ENCODE measurements around the gene ZBP1.
A peak's percentile ranks its signal among the peaks of the same experiment; 100 is the strongest.

The ZBP1 gene

GRCh38 chr20:57663241-57663640, 43.0 kb upstream of the ZBP1 start:
- Histone ChIP-seq H4K8ac (ENCODE audit: low read depth, low read length) (no peak overlapping the region), H3K56ac (ENCODE audit: low read length) (no peak overlapping the region), H2BK120ac (ENCODE audit: low read depth, low read length) (no peak overlapping the region), H4K5ac (ENCODE audit: low read length) (no peak overlapping the region), H3K4me2 (ENCODE audit: low read length) (no peak overlapping the region), H3K4me3 (ENCODE audit: low read length) (no peak overlapping the region), H3K27me3 (ENCODE audit: insufficient read depth, low read length, poor library complexity) (no peaks in the 10 kb centered on the region), H3K27ac (ENCODE audit: low read depth, low read length) (no peak overlapping the region), H3K4me1 (ENCODE audit: control insufficient read depth, low read depth, low read length) (no peaks in the 10 kb centered on the region), H3K79me1 (ENCODE audit: low read length) (peaks cover 51% of the 10 kb centered on the region), H2BK15ac (replicated peaks; ENCODE audit: low read depth) (no peak overlapping the region), H3K79me2 (ENCODE audit: control insufficient read depth, insufficient read depth, low read length) (peaks cover 91% of the 10 kb centered on the region), H3K18ac (ENCODE audit: low read length) (no peak overlapping the region), H3K23ac (ENCODE audit: low read length) (no peak overlapping the region), H2AK5ac (ENCODE audit: low read length) (no peak overlapping the region), H3K9ac (ENCODE audit: low read length) (no peak overlapping the region), H2BK5ac (ENCODE audit: low read length) (no peak overlapping the region), H3K4ac (ENCODE audit: low read depth, low read length) (no peak overlapping the region), H3K36me3 (ENCODE audit: control insufficient read depth, insufficient read depth, low read length) (peaks cover 7% of the 10 kb centered on the region)
- WGBS (ENCODE audit: extremely low coverage, insufficient coverage, low lambda C conversion rate), result no CpG with 5 or more reads among the region's 9 CpGs
- DNase-seq, result no peak

GRCh38 chr20:57662456-57663240, 42.4 kb upstream of the ZBP1 start:
- no CpG with 5 or more reads among the region's 21 CpGs for WGBS (ENCODE audit: extremely low coverage, insufficient coverage, low lambda C conversion rate)
- Histone ChIP-seq H4K8ac (ENCODE audit: low read depth, low read length) (no peak overlapping the region), H3K79me1 (ENCODE audit: low read length) (peaks cover 49% of the 10 kb centered on the region), H3K27ac (ENCODE audit: low read depth, low read length) (no peak overlapping the region), H2BK120ac (ENCODE audit: low read depth, low read length) (no peak overlapping the region), H3K9ac (ENCODE audit: low read length) (no peak overlapping the region), H2BK15ac (replicated peaks; ENCODE audit: low read depth) (no peak overlapping the region), H2AK5ac (ENCODE audit: low read length) (no peak overlapping the region), H3K27me3 (ENCODE audit: insufficient read depth, low read length, poor library complexity) (no peaks in the 10 kb centered on the region), H3K4me2 (ENCODE audit: low read length) (no peak overlapping the region), H3K56ac (ENCODE audit: low read length) (no peak overlapping the region), H3K4me3 (ENCODE audit: low read length) (no peak overlapping the region), H2BK5ac (ENCODE audit: low read length) (no peak overlapping the region), H3K4ac (ENCODE audit: low read depth, low read length) (no peak overlapping the region), H3K36me3 (ENCODE audit: control insufficient read depth, insufficient read depth, low read length) (peaks cover 10% of the 10 kb centered on the region), H3K79me2 (ENCODE audit: control insufficient read depth, insufficient read depth, low read length) (peaks cover 85% of the 10 kb centered on the region), H4K5ac (ENCODE audit: low read length) (no peak overlapping the region), H3K23ac (ENCODE audit: low read length) (no peak overlapping the region), H3K4me1 (ENCODE audit: control insufficient read depth, low read depth, low read length) (no peaks in the 10 kb centered on the region), H3K18ac (ENCODE audit: low read length) (no peak overlapping the region)
- no peak for DNase-seq

- no peaks in the 10 kb centered on the region for H3K27me3 ChIP-seq (ENCODE audit: insufficient read depth, low read length, poor library complexity)
- no CpG with 5 or more reads among the region's 26 CpGs for WGBS (ENCODE audit: extremely low coverage, insufficient coverage, low lambda C conversion rate)
- H3K4me2 ChIP-seq (ENCODE audit: low read length), result no peak overlapping the region
- H3K27ac ChIP-seq (ENCODE audit: low read depth, low read length), result no peak overlapping the region
- H3K4me1 ChIP-seq (ENCODE audit: control insufficient read depth, low read depth, low read length), result no peaks in the 10 kb centered on the region
- peak overlapping the region; percentile 34 for H3K56ac ChIP-seq (ENCODE audit: low read length)
- no peak overlapping the region for H3K23ac ChIP-seq (ENCODE audit: low read length)
- no peak overlapping the region for H2BK15ac ChIP-seq (replicated peaks; ENCODE audit: low read depth)
- no peak overlapping the region for H2BK5ac ChIP-seq (ENCODE audit: low read length)
- no peak overlapping the region for H2BK120ac ChIP-seq (ENCODE audit: low read depth, low read length)
- H4K5ac ChIP-seq (ENCODE audit: low read length), result no peak overlapping the region
- peaks cover 15% of the 10 kb centered on the region for H3K36me3 ChIP-seq (ENCODE audit: control insufficient read depth, insufficient read depth, low read length)
- H2AK5ac ChIP-seq (ENCODE audit: low read length), result no peak overlapping the region
- no peak overlapping the region for H4K8ac ChIP-seq (ENCODE audit: low read depth, low read length)
- no peak overlapping the region for H3K9ac ChIP-seq (ENCODE audit: low read length)
- peaks cover 81% of the 10 kb centered on the region for H3K79me2 ChIP-seq (ENCODE audit: control insufficient read depth, insufficient read depth, low read length)
- no peak for DNase-seq
- H3K18ac ChIP-seq (ENCODE audit: low read length), result no peak overlapping the region
- peaks cover 53% of the 10 kb centered on the region for H3K79me1 ChIP-seq (ENCODE audit: low read length)
- no peak overlapping the region for H3K4ac ChIP-seq (ENCODE audit: low read depth, low read length)
- H3K4me3 ChIP-seq (ENCODE audit: low read length), result no peak overlapping the region
Observed at GRCh38 chr20:57661746-57662455, 41.7 kb upstream of the ZBP1 start.

GRCh38 chr20:57660922-57661745, 40.9 kb upstream of the ZBP1 start:
- H3K27me3 ChIP-seq (ENCODE audit: insufficient read depth, low read length, poor library complexity), result no peaks in the 10 kb centered on the region
- H3K4me1 ChIP-seq (ENCODE audit: control insufficient read depth, low read depth, low read length), result no peaks in the 10 kb centered on the region
- no peak overlapping the region for H3K4ac ChIP-seq (ENCODE audit: low read depth, low read length)
- WGBS (ENCODE audit: extremely low coverage, insufficient coverage, low lambda C conversion rate), result no CpG with 5 or more reads among the region's 31 CpGs
- no peak overlapping the region for H3K23ac ChIP-seq (ENCODE audit: low read length)
- H4K5ac ChIP-seq (ENCODE audit: low read length), result no peak overlapping the region
- H2BK120ac ChIP-seq (ENCODE audit: low read depth, low read length), result no peak overlapping the region
- no peak overlapping the region for H2AK5ac ChIP-seq (ENCODE audit: low read length)
- peaks cover 15% of the 10 kb centered on the region for H3K36me3 ChIP-seq (ENCODE audit: control insufficient read depth, insufficient read depth, low read length)
- H4K8ac ChIP-seq (ENCODE audit: low read depth, low read length), result no peak overlapping the region
- no peak overlapping the region for H2BK15ac ChIP-seq (replicated peaks; ENCODE audit: low read depth)
- DNase-seq, result no peak
- H2BK5ac ChIP-seq (ENCODE audit: low read length), result no peak overlapping the region
- H3K79me1 ChIP-seq (ENCODE audit: low read length), result peaks cover 52% of the 10 kb centered on the region
- no peak overlapping the region for H3K18ac ChIP-seq (ENCODE audit: low read length)
- no peak overlapping the region for H3K56ac ChIP-seq (ENCODE audit: low read length)
- H3K79me2 ChIP-seq (ENCODE audit: control insufficient read depth, insufficient read depth, low read length), result peaks cover 74% of the 10 kb centered on the region
- H3K4me3 ChIP-seq (ENCODE audit: low read length), result no peak overlapping the region
- H3K9ac ChIP-seq (ENCODE audit: low read length), result no peak overlapping the region
- no peak overlapping the region for H3K27ac ChIP-seq (ENCODE audit: low read depth, low read length)
- no peak overlapping the region for H3K4me2 ChIP-seq (ENCODE audit: low read length)

- H2BK15ac ChIP-seq (replicated peaks; ENCODE audit: low read depth), result no peak overlapping the region
- H2AK5ac ChIP-seq (ENCODE audit: low read length), result no peak overlapping the region
- H3K79me1 ChIP-seq (ENCODE audit: low read length), result peaks cover 48% of the 10 kb centered on the region
- H3K4ac ChIP-seq (ENCODE audit: low read depth, low read length), result no peak overlapping the region
- DNase-seq, result no peak
- peaks cover 15% of the 10 kb centered on the region for H3K36me3 ChIP-seq (ENCODE audit: control insufficient read depth, insufficient read depth, low read length)
- H2BK5ac ChIP-seq (ENCODE audit: low read length), result no peak overlapping the region
- H4K8ac ChIP-seq (ENCODE audit: low read depth, low read length), result no peak overlapping the region
- H3K79me2 ChIP-seq (ENCODE audit: control insufficient read depth, insufficient read depth, low read length), result peaks cover 66% of the 10 kb centered on the region
- no peak overlapping the region for H3K18ac ChIP-seq (ENCODE audit: low read length)
- 100% methylated on average over 11 of the region's 13 CpGs for WGBS (ENCODE audit: extremely low coverage, insufficient coverage, low lambda C conversion rate)
- H3K27me3 ChIP-seq (ENCODE audit: insufficient read depth, low read length, poor library complexity), result no peaks in the 10 kb centered on the region
- no peak overlapping the region for H2BK120ac ChIP-seq (ENCODE audit: low read depth, low read length)
- H3K9ac ChIP-seq (ENCODE audit: low read length), result no peak overlapping the region
- H3K23ac ChIP-seq (ENCODE audit: low read length), result no peak overlapping the region
- H3K4me1 ChIP-seq (ENCODE audit: control insufficient read depth, low read depth, low read length), result no peaks in the 10 kb centered on the region
- H3K4me2 ChIP-seq (ENCODE audit: low read length), result no peak overlapping the region
- H3K4me3 ChIP-seq (ENCODE audit: low read length), result no peak overlapping the region
- no peak overlapping the region for H3K27ac ChIP-seq (ENCODE audit: low read depth, low read length)
- no peak overlapping the region for H3K56ac ChIP-seq (ENCODE audit: low read length)
- H4K5ac ChIP-seq (ENCODE audit: low read length), result no peak overlapping the region
Observed at GRCh38 chr20:57660181-57660921, 40.1 kb upstream of the ZBP1 start.
